Loucy (cell line): Measurements from ENCODE around the gene MAP3K13.

ENCODE experiments used
- H2AFZ ChIP-seq: fragments of 200-600 bp; sonication (generic); 2 replicates; pipeline ENCODE4 v1.6.0; 2016; ENCODE audit warnings: antibody characterized with exemption, mild to moderate bottlenecking, low read length, moderate library complexity
- H3F3A ChIP-seq: fragments of 200-600 bp; 2 replicates; pipeline ENCODE4 v1.6.0; 2016; ENCODE audit warnings: antibody characterized with exemption, low read depth, mild to moderate bottlenecking
- H3K27me3 ChIP-seq: fragments of 200-600 bp; sonication (generic); 2 replicates; pipeline ENCODE4 v1.6.1; 2014; ENCODE audit warnings: low read length, mild to moderate bottlenecking; ENCODE audit not compliant: insufficient read depth, poor library complexity, severe bottlenecking
- H3K36me3 ChIP-seq: fragments of 200-600 bp; sonication (generic); 2 replicates; pipeline ENCODE4 v1.6.1; 2016; ENCODE audit warnings: low read length; ENCODE audit not compliant: insufficient read depth
- H3K4me1 ChIP-seq: fragments of 200-600 bp; sonication (generic); 2 replicates; pipeline ENCODE4 v1.5.1; 2014; ENCODE audit warnings: low read length, mild to moderate bottlenecking; ENCODE audit not compliant: insufficient read depth, poor library complexity, severe bottlenecking
- H3K4me2 ChIP-seq: fragments of 200-600 bp; sonication (generic); 2 replicates; pipeline ENCODE4 v1.6.0; 2014; ENCODE audit warnings: antibody characterized with exemption, low read length, low read depth, mild to moderate bottlenecking; ENCODE audit not compliant: poor library complexity, severe bottlenecking
- H3K4me3 ChIP-seq: fragments of 200-600 bp; sonication (generic); 2 replicates; pipeline ENCODE4 v1.5.1; 2014; ENCODE audit warnings: low read length, mild to moderate bottlenecking, mixed read lengths; ENCODE audit not compliant: poor library complexity, severe bottlenecking
- H3K79me2 ChIP-seq: fragments of 200-600 bp; sonication (generic); 2 replicates; pipeline ENCODE4 v1.6.1; 2014; ENCODE audit warnings: low read length; ENCODE audit not compliant: insufficient read depth
- H3K9ac ChIP-seq: fragments of 200-600 bp; sonication (generic); 2 replicates; pipeline ENCODE4 v1.6.0; 2014; ENCODE audit warnings: mild to moderate bottlenecking, low read depth, low read length, moderate library complexity; ENCODE audit not compliant: poor library complexity, severe bottlenecking
- H3K9me2 ChIP-seq: fragments of 200-600 bp; sonication (generic); replicated peaks from 2 replicates; pipeline ENCODE4 v1.6.1; 2016; ENCODE audit warnings: low read depth, low read length, mixed read lengths
- H3K9me3 ChIP-seq: fragments of 200-600 bp; sonication (generic); 2 replicates; pipeline ENCODE4 v1.6.1; 2014; ENCODE audit warnings: mild to moderate bottlenecking, antibody characterized with exemption, low read length, low read depth; ENCODE audit not compliant: insufficient read depth
- H4K20me1 ChIP-seq: fragments of 200-600 bp; sonication (generic); 2 replicates; pipeline ENCODE4 v1.6.0; 2014; ENCODE audit warnings: antibody characterized with exemption, low read length, mild to moderate bottlenecking; ENCODE audit not compliant: insufficient read depth, poor library complexity, severe bottlenecking
- CTCF ChIP-seq: fragments of 200-600 bp; sonication (generic); conservative IDR thresholded peaks from 2 replicates; pipeline ENCODE4 v1.5.1; 2014; ENCODE audit warnings: mild to moderate bottlenecking, antibody characterized with exemption, low read length
- EZH2phosphoT487 ChIP-seq: fragments of 200-600 bp; IDR thresholded peaks from 2 replicates; pipeline ENCODE4 v1.6.1; 2018; ENCODE audit warnings: antibody characterized with exemption, mild to moderate bottlenecking, moderate library complexity, borderline replicate concordance

The MAP3K13 gene

DNA sequence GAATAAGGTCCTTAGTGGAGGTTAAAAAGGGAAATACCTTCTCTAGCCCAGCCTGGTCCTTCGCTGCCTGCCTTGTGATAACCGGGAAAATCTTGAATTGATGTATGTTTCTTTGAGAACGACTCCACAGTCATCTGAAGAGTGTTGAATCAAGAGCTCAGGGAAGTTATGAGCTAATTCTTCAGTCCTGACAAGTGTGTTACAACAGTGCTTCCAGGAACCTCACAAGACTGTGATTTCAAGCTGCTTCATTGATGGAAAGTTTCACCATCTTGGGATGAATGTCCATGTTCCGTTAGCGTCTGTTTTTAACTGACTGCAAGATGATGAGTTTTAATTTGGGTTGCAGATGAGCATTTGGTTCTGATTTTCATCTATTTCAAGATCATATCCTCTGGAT, 123.5 kb downstream of the MAP3K13 start:
- Histone ChIP-seq H2AFZ (no peak overlapping the region), H3F3A (no peaks in the 10 kb centered on the region), H3K9me2 (no peaks in the 10 kb centered on the region), H3K4me1 (peaks cover 7% of the 10 kb centered on the region), H3K4me2 (no peak overlapping the region), H3K9me3 (no peaks in the 10 kb centered on the region), H4K20me1 (no peaks in the 10 kb centered on the region), H3K9ac (no peak overlapping the region), H3K4me3 (no peak overlapping the region), H3K36me3 (peaks cover 17% of the 10 kb centered on the region; the same call in 1 of the 2 replicates), H3K79me2 (no peaks in the 10 kb centered on the region), H3K27me3 (no peaks in the 10 kb centered on the region)
- TF ChIP-seq EZH2phosphoT487, result no peak
- TF ChIP-seq CTCF, result no peak

GRCh38 chr3:185488465-185488864, 125.5 kb downstream of the MAP3K13 start:
- Histone ChIP-seq H3K79me2 (no peaks in the 10 kb centered on the region), H3K4me3 (no peak overlapping the region), H3K4me1 (peaks cover 7% of the 10 kb centered on the region), H3K9me2 (no peaks in the 10 kb centered on the region), H4K20me1 (no peaks in the 10 kb centered on the region), H3K4me2 (no peak overlapping the region), H3K9me3 (no peaks in the 10 kb centered on the region), H3K9ac (no peak overlapping the region), H2AFZ (no peak overlapping the region), H3F3A (no peaks in the 10 kb centered on the region), H3K36me3 (peaks cover 17% of the 10 kb centered on the region; the same call in 1 of the 2 replicates), H3K27me3 (no peaks in the 10 kb centered on the region)
- no peak for TF ChIP-seq EZH2phosphoT487

DNA sequence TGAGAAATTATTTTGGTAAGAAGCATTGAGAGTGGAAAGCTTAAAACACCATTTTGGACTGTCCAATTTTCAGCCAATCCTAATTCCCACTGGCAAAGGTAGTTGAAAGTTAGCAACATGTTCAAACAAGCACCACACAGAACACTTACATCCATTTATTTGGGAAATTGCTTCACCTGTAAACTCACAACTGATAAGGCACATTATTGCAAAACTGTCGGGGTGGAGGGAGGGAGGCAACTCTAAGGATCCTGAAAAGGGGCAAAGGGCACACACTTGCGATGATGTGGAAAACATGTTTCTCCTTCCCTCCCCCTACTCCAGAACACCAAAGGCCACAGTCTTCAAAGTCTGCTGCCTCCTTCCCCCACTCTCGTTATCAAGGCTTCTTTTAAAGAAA, 126.5 kb downstream of the MAP3K13 start:
- Histone ChIP-seq H3K4me1 (peaks cover 6% of the 10 kb centered on the region), H3K27me3 (no peaks in the 10 kb centered on the region), H3K9me2 (no peaks in the 10 kb centered on the region), H3K79me2 (no peaks in the 10 kb centered on the region), H3F3A (no peaks in the 10 kb centered on the region), H3K9ac (no peak overlapping the region), H2AFZ (no peak overlapping the region), H4K20me1 (no peaks in the 10 kb centered on the region), H3K9me3 (no peaks in the 10 kb centered on the region), H3K4me3 (no peak overlapping the region), H3K4me2 (no peak overlapping the region), H3K36me3 (peaks cover 27% of the 10 kb centered on the region; the same call in 1 of the 2 replicates)
- TF ChIP-seq EZH2phosphoT487 (no peak), CTCF (no peak)

DNA sequence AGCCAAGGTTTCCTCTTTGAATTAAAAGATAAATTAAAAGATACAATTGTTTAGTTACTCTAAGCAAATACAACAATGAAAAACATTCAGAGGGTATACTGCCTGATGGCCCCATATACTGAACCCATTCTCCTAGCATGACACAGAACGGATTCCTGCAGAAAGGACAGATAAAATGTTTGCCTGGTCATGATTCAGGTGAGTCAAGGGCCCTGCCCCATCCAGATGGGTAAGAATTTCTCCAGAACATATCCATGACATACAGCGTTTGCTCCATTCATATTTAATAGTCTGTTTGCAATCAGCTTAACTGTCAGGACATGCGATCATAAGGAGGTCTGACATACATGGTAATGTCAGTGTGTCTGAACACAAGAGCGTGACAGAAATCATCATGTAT, 127.3 kb downstream of the MAP3K13 start:
- Histone ChIP-seq H3K4me2 (no peak overlapping the region), H3K27me3 (no peaks in the 10 kb centered on the region), H3F3A (no peaks in the 10 kb centered on the region), H3K9ac (no peak overlapping the region), H3K9me3 (no peaks in the 10 kb centered on the region), H3K36me3 (peaks cover 34% of the 10 kb centered on the region; the same call in 1 of the 2 replicates), H3K4me1 (peaks cover 6% of the 10 kb centered on the region), H3K4me3 (no peak overlapping the region), H3K9me2 (no peaks in the 10 kb centered on the region), H4K20me1 (no peaks in the 10 kb centered on the region), H2AFZ (no peak overlapping the region), H3K79me2 (no peaks in the 10 kb centered on the region)
- TF ChIP-seq CTCF (no peak), EZH2phosphoT487 (no peak)
